GM12878 (cell line): Measurements from ENCODE around the gene INO80. TPM values are rescaled to one million over a fixed set of nuclear protein-coding genes. Genes with fewer than 3 reads are reported as not detected.
A peak's percentile ranks its signal among the peaks of the same experiment; 100 is the strongest.

Source experiments
- ASH2L ChIP-seq: fragments of 300-600, 200-600 bp; sonication (generic); IDR thresholded peaks from 2 replicates; pipeline ENCODE4 v1.6.1; 2017; ENCODE audit warnings: low read depth, mild to moderate bottlenecking, borderline replicate concordance
- CHD2 ChIP-seq: IDR thresholded peaks from 2 replicates; pipeline ENCODE4 v1.6.1; 2011; ENCODE audit warnings: low read depth, low read length, improper control_type of control experiment, borderline replicate concordance
- ESRRA ChIP-seq: IDR thresholded peaks from 2 replicates; pipeline ENCODE4 v1.6.1; 2012; ENCODE audit warnings: mild to moderate bottlenecking, low read length, improper control_type of control experiment
- KLF5 ChIP-seq: fragments of 450-650 bp; IDR thresholded peaks from 2 replicates; pipeline ENCODE4 v1.6.1; 2014; ENCODE audit warnings: mild to moderate bottlenecking; ENCODE audit not compliant: partially characterized antibody
- NBN ChIP-seq: fragments of 450-650 bp; IDR thresholded peaks from 2 replicates; pipeline ENCODE4 v1.6.1; 2016
- NFYB ChIP-seq: IDR thresholded peaks from 2 replicates; pipeline ENCODE4 v1.6.1; 2011; ENCODE audit warnings: low read depth, mild to moderate bottlenecking, low read length, improper control_type of control experiment, moderate library complexity; ENCODE audit not compliant: insufficient read depth
- NR2F1 ChIP-seq: fragments of 450-650 bp; conservative IDR thresholded peaks from 2 replicates; pipeline ENCODE4 v1.6.1; 2017; ENCODE audit warnings: mild to moderate bottlenecking
- NRF1 ChIP-seq: conservative IDR thresholded peaks from 2 replicates; pipeline ENCODE4 v1.6.1; 2011; ENCODE audit warnings: mild to moderate bottlenecking, low read depth, low read length, improper control_type of control experiment
- PML ChIP-seq: IDR thresholded peaks from 2 replicates; pipeline ENCODE4 v1.6.1; 2012; ENCODE audit warnings: low read length, inconsistent platforms
- POLR2AphosphoS2 ChIP-seq: IDR thresholded peaks from 2 replicates; pipeline ENCODE4 v1.6.1; 2011; ENCODE audit warnings: low read depth, mild to moderate bottlenecking, low read length, improper control_type of control experiment, moderate library complexity
- RAD51 ChIP-seq: fragments of 450-650 bp; IDR thresholded peaks from 2 replicates; pipeline ENCODE4 v1.6.1; 2016; ENCODE audit warnings: moderate library complexity, mild to moderate bottlenecking, inconsistent platforms
- RBBP5 ChIP-seq: fragments of 200-600 bp; sonication (generic); conservative IDR thresholded peaks from 2 replicates; pipeline ENCODE4 v1.6.1; 2016
- SMC3 ChIP-seq: IDR thresholded peaks from 2 replicates; pipeline ENCODE4 v1.6.1; 2011; ENCODE audit warnings: low read length, improper control_type of control experiment, borderline replicate concordance
- TBL1XR1 ChIP-seq: IDR thresholded peaks from 2 replicates; pipeline ENCODE4 v1.6.1; 2012; ENCODE audit warnings: low read depth, low read length, improper control_type of control experiment
- TCF3 ChIP-seq: IDR thresholded peaks from 2 replicates; pipeline ENCODE4 v1.6.1; 2012; ENCODE audit warnings: low read depth, mild to moderate bottlenecking, low read length, borderline replicate concordance; ENCODE audit not compliant: insufficient read depth
- TCF7 ChIP-seq: IDR thresholded peaks from 2 replicates; pipeline ENCODE4 v1.6.1; 2014; ENCODE audit warnings: antibody characterized with exemption, borderline replicate concordance
- YBX1 ChIP-seq: fragments of 450-650 bp; IDR thresholded peaks from 2 replicates; pipeline ENCODE4 v1.6.1; 2016; ENCODE audit warnings: antibody characterized with exemption
- polyA plus RNA-seq, 11 experiments: library from polyadenylated mRNA; depleted of rRNA in 4 of 11; unstranded in 6 of 11; stranded (reverse) in 5 of 11; fragments of >200 nt; fragmentation: Nextera tagmentation in 4 of 11; fragmentation: Illumina TruSeq in 1 of 11; extraction: Ambion mirVana in 4 of 11; extraction: Trizol in 1 of 11; gene quantifications; 1 replicate in 1 of 11; 2 replicates in 10 of 11; pipeline versions ENCODE4 v1.2.1 to v1.2.3, GENCODE V29; 2011 to 2016; ENCODE audit warnings: inconsistent platforms in 2 of 11, missing spikeins in 2 of 11, low read depth in 1 of 11
- total RNA-seq, 4 experiments: library from RNA; depleted of rRNA in 3 of 4; stranded (reverse); fragments of >200 nt in 3 of 4; fragmentation: Illumina TruSeq in 1 of 4; extraction: Trizol in 1 of 4; gene quantifications; 2 replicates each; pipeline versions ENCODE4 v1.2.1 to v1.2.3, GENCODE V29; 2013 to 2021
- TF ChIP-seq, protein P1 (sequence below): fragments of 450-650 bp; IDR thresholded peaks from 2 replicates; pipeline ENCODE4 v1.6.1; 2017; ENCODE audit warnings: mild to moderate bottlenecking, moderate library complexity
- TF ChIP-seq, protein P2 (sequence below): fragments of 450-650 bp; IDR thresholded peaks from 2 replicates; pipeline ENCODE4 v1.6.1; 2016; ENCODE audit warnings: mild to moderate bottlenecking
- TF ChIP-seq, protein P3 (sequence below): fragments of 450-650 bp; IDR thresholded peaks from 2 replicates; pipeline ENCODE4 v1.6.1; 2017; ENCODE audit warnings: antibody characterized with exemption, mild to moderate bottlenecking, moderate library complexity

INO80 gene
- total and polyA plus RNA-seq, 10 of the 15 experiments (the other 5 are each of a cell fraction or from before 2014, with no cell fraction given): 4.5 to 25.0 (median 14.2) TPM

DNA sequence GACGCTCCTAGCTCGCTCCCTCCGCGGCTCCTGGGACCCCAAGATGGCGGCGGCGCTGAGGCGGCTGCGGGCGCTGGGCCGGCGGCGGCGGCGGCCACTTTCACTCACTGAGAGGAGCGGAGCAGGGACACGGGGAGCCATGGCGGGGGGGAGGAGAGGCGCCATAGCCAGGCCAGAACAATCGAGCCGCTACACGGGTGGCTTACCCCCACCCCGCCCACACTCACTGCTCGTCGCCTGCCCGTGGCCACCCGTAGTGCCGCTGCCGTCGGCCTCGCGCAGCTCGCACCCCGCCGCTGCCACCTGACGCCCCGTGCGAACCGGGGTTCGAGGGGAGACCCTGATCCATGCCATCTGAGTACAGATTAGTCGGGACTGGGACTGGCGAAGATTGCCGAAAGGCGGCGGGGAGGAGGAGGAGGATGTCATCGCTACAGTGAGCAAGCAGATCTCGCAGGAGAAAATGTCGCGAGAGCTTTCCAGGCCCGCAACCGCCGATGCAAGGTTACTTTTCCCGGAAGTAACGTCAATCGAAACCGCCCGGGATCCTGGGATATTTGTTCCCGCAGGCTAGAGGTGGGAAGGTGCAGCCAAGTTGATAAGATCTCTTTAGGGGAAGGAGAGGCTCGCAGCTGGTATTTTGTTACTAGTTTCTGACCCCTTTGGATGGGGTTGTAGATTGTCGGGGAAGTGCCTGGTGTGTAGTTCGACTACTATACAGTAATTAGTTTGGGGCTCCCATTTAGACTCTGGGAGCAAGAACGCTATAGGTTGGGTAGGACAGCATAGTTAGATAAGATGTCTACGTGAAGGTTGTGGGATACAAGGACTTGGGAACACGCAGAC lies at the start of gene INO80 (continued):
- TF ChIP-seq NRF1 (no peak), ASH2L (no peak), CHD2 (peak; percentile 97), TCF7 (no peak), TBL1XR1 (no peak), NBN (peak; percentile 77), NFYB (no peak), RBBP5 (no peak), NR2F1 (no peak; the same call in 1 of the 2 replicates), POLR2AphosphoS2 (peak; percentile 91), TCF3 (peak; percentile 13; the same call in 1 of the 2 replicates), YBX1 (no peak), SMC3 (no peak), PML (peak; percentile 59; the same call in 1 of the 2 replicates), ESRRA (no peak), RAD51 (no peak), KLF5 (peak; percentile 88)
- TF ChIP-seq, protein P1, sequence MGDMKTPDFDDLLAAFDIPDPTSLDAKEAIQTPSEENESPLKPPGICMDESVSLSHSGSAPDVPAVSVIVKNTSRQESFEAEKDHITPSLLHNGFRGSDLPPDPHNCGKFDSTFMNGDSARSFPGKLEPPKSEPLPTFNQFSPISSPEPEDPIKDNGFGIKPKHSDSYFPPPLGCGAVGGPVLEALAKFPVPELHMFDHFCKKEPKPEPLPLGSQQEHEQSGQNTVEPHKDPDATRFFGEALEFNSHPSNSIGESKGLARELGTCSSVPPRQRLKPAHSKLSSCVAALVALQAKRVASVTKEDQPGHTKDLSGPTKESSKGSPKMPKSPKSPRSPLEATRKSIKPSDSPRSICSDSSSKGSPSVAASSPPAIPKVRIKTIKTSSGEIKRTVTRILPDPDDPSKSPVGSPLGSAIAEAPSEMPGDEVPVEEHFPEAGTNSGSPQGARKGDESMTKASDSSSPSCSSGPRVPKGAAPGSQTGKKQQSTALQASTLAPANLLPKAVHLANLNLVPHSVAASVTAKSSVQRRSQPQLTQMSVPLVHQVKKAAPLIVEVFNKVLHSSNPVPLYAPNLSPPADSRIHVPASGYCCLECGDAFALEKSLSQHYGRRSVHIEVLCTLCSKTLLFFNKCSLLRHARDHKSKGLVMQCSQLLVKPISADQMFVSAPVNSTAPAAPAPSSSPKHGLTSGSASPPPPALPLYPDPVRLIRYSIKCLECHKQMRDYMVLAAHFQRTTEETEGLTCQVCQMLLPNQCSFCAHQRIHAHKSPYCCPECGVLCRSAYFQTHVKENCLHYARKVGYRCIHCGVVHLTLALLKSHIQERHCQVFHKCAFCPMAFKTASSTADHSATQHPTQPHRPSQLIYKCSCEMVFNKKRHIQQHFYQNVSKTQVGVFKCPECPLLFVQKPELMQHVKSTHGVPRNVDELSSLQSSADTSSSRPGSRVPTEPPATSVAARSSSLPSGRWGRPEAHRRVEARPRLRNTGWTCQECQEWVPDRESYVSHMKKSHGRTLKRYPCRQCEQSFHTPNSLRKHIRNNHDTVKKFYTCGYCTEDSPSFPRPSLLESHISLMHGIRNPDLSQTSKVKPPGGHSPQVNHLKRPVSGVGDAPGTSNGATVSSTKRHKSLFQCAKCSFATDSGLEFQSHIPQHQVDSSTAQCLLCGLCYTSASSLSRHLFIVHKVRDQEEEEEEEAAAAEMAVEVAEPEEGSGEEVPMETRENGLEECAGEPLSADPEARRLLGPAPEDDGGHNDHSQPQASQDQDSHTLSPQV: no peak
- TF ChIP-seq, protein P2, sequence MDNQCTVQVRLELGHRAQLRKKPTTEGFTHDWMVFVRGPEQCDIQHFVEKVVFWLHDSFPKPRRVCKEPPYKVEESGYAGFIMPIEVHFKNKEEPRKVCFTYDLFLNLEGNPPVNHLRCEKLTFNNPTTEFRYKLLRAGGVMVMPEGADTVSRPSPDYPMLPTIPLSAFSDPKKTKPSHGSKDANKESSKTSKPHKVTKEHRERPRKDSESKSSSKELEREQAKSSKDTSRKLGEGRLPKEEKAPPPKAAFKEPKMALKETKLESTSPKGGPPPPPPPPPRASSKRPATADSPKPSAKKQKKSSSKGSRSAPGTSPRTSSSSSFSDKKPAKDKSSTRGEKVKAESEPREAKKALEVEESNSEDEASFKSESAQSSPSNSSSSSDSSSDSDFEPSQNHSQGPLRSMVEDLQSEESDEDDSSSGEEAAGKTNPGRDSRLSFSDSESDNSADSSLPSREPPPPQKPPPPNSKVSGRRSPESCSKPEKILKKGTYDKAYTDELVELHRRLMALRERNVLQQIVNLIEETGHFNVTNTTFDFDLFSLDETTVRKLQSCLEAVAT: peak; percentile 100
- TF ChIP-seq, protein P3, sequence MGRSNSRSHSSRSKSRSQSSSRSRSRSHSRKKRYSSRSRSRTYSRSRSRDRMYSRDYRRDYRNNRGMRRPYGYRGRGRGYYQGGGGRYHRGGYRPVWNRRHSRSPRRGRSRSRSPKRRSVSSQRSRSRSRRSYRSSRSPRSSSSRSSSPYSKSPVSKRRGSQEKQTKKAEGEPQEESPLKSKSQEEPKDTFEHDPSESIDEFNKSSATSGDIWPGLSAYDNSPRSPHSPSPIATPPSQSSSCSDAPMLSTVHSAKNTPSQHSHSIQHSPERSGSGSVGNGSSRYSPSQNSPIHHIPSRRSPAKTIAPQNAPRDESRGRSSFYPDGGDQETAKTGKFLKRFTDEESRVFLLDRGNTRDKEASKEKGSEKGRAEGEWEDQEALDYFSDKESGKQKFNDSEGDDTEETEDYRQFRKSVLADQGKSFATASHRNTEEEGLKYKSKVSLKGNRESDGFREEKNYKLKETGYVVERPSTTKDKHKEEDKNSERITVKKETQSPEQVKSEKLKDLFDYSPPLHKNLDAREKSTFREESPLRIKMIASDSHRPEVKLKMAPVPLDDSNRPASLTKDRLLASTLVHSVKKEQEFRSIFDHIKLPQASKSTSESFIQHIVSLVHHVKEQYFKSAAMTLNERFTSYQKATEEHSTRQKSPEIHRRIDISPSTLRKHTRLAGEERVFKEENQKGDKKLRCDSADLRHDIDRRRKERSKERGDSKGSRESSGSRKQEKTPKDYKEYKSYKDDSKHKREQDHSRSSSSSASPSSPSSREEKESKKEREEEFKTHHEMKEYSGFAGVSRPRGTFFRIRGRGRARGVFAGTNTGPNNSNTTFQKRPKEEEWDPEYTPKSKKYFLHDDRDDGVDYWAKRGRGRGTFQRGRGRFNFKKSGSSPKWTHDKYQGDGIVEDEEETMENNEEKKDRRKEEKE: no peak
